Measurements from ENCODE around the gene SAT2.

The SAT2 gene

DNA sequence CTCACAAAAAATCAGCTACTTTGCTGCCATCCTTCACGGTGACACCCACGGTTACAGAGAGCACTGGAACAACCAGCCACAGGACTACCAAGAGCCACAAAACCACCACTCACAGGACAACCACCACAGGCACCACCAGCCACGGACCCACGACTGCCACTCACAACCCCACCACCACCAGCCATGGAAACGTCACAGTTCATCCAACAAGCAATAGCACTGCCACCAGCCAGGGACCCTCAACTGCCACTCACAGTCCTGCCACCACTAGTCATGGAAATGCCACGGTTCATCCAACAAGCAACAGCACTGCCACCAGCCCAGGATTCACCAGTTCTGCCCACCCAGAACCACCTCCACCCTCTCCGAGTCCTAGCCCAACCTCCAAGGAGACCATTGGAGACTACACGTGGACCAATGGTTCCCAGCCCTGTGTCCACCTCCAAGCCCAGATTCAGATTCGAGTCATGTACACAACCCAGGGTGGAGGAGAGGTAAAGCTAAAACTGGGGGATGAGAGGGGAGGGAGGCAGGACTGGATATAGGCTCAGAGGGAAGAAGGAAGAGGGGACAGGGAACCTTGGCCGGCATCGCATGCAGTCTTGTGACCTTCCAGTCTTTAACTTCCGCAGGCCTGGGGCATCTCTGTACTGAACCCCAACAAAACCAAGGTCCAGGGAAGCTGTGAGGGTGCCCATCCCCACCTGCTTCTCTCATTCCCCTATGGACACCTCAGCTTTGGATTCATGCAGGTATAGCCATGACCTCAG lies 47.6 kb downstream of the SAT2 start:
- TF ChIP-seq, protein P1, sequence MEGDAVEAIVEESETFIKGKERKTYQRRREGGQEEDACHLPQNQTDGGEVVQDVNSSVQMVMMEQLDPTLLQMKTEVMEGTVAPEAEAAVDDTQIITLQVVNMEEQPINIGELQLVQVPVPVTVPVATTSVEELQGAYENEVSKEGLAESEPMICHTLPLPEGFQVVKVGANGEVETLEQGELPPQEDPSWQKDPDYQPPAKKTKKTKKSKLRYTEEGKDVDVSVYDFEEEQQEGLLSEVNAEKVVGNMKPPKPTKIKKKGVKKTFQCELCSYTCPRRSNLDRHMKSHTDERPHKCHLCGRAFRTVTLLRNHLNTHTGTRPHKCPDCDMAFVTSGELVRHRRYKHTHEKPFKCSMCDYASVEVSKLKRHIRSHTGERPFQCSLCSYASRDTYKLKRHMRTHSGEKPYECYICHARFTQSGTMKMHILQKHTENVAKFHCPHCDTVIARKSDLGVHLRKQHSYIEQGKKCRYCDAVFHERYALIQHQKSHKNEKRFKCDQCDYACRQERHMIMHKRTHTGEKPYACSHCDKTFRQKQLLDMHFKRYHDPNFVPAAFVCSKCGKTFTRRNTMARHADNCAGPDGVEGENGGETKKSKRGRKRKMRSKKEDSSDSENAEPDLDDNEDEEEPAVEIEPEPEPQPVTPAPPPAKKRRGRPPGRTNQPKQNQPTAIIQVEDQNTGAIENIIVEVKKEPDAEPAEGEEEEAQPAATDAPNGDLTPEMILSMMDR (IDR thresholded peaks at IDR 0.05), result no peak
- H3K4me3 ChIP-seq, result peak overlapping the region; percentile 84
- peak overlapping the region; percentile 85 to 97 for H3K27ac ChIP-seq
- no peak for DNase-seq (ENCODE audit: low spot score)

DNA sequence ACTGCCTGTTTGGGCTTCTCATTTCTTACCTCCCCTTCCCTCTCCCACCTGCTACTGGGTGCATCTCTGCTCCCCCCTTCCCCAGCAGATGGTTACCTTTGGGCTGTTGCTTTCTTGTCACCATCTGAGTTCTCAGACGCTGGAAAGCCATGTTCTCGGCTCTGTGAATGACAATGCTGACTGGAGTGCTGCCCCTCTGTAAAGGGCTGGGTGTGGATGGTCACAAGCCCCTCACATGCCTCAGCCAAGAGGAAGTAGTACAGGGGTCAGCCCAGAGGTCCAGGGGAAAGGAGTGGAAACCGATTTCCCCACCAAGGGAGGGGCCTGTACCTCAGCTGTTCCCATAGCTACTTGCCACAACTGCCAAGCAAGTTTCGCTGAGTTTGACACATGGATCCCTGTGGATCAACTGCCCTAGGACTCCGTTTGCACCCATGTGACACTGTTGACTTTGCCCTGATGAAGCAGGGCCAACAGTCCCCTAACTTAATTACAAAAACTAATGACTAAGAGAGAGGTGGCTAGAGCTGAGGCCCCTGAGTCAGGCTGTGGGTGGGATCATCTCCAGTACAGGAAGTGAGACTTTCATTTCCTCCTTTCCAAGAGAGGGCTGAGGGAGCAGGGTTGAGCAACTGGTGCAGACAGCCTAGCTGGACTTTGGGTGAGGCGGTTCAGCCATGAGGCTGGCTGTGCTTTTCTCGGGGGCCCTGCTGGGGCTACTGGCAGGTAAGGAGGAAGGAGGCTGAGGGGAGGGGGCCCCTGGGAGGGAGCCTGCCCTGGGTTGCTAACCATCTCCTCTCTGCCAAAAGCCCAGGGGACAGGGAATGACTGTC lies 48.4 kb downstream of the SAT2 start, which contains the start of gene CD68:
TSS of gene CD68 (plus strand) at position 638 of the 833 bp plus-strand sequence. CDS start at position 678, 40 bp downstream.
- no peak for DNase-seq (ENCODE audit: low spot score)
- Histone ChIP-seq H3K4me3 (peak within 1 kb of the TSS; percentile 84), H3K27ac (peak within 1 kb of the TSS; percentile 85 to 97)
- TF ChIP-seq, protein P1 (IDR thresholded peaks at IDR 0.05), result no peak

DNA sequence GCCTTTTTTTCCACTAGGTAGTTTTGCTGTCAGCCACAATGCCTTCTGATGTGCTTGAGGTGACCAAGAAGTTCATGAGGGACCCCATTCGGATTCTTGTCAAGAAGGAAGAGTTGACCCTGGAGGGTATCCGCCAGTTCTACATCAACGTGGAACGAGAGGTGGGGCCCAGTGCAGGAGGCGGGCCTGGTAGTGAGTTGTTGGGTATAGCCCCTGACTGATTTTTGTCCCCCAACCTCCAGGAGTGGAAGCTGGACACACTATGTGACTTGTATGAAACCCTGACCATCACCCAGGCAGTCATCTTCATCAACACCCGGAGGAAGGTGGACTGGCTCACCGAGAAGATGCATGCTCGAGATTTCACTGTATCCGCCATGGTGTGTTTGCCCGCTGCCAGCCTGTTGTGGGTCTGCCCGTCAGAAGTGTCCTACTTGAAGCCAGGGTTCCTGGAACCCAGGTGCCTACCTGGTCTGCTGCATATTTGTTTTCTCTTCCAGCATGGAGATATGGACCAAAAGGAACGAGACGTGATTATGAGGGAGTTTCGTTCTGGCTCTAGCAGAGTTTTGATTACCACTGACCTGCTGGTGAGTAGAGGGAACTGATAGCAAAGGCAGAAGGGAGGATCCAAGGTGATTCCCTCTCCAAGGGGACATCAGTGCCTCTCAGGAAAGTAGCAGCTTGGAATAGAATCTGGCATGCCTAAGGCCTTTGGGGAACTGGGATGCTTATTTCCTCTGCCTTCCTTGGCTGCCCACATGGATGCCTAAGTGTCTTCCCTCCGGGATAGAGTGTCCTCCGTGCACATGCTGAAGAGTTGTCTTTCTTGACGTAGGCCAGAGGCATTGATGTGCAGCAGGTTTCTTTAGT lies 50.1 kb downstream of the SAT2 start:
- Histone ChIP-seq H3K4me3 (no peak overlapping the region), H3K27ac (peak overlapping the region; percentile 16 to 41)
- TF ChIP-seq, protein P1 (IDR thresholded peaks at IDR 0.05), result no peak
- no peak for DNase-seq (ENCODE audit: low spot score)

DNA sequence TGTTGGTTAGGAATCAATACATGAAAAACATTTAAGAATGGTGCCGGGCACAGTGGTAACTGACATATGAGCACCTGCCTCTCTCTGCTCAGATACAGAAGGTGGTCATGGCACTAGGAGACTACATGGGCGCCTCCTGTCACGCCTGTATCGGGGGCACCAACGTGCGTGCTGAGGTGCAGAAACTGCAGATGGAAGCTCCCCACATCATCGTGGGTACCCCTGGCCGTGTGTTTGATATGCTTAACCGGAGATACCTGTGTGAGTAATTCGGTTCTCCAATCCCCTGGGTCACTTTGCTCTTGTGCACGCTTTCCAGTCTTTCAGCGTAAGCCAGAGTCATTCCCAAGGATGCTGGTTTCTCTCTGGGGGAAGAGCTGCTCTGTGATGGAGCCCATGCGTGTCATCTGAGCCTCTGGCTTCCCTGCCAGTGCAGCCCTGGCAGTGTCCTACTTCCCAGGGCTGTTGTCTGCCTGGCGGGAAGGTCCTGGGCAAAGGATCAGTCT lies 51.1 kb downstream of the SAT2 start:
- Histone ChIP-seq H3K27ac (no peak overlapping the region), H3K4me3 (no peak overlapping the region)
- TF ChIP-seq, protein P1 (IDR thresholded peaks at IDR 0.05), result no peak
- no peak for DNase-seq (ENCODE audit: low spot score)
